Measurements from ENCODE around the gene RASGRF2.

- TF ChIP-seq CTCF (IDR thresholded peaks at IDR 0.05) (no peak), POLR2A (IDR thresholded peaks at IDR 0.05) (no peak)
Observed at GRCh38 chr5:81128416-81128815, 168.3 kb downstream of the RASGRF2 start.

Measured in suprapubic skin (tissue), 3 donors.